SK-N-MC (cell line): ENCODE results near the gene DENND2A.

Experiments used
- EZH2 ChIP-seq: fragments of 200-600 bp; sonication (generic); IDR thresholded peaks from one replicate; pipeline ENCODE4 v1.6.1; 2017; ENCODE audit warnings: antibody characterized with exemption
- POLR2AphosphoS5 ChIP-seq: IDR thresholded peaks from 2 replicates; pipeline ENCODE4 v1.6.1; 2012; ENCODE audit warnings: mild to moderate bottlenecking, low read depth, low read length, borderline replicate concordance

DNA sequence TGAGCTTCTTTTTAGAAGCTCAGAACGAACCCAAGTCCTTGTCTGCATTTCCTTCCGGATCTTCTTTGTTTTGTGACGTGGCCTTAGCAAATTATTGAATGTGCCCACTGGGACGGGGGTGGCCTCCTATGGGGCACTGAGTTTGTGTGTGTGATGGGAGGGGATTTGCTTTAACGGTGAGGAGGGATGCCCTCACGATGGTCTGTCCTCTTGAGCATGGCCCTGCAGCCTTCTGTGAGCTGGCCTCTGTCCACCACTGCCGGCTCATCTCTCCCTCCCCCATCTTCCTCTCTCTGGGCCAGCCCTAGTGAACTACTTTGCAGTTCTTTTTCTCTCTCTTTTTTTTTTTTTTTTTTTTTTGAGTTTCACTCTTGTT is 98.4 kb downstream of the DENND2A start:
- no peak for TF ChIP-seq POLR2AphosphoS5
- no peak for TF ChIP-seq EZH2
